Activated T-helper 2 cell treated with anti-CD3 and anti-CD28 coated beads, Interferon-gamma antibody, Interleukin-2, Interleukin-4, amounts not matched to agents 10 μg/mL and 5 μg/mL and 100 μg/mL, durations not matched to agents 14 hours and 24 hours and 36 hours (primary cell): ENCODE data around the gene YEATS4. TPM values are rescaled to one million over a fixed set of nuclear protein-coding genes. Genes with fewer than 3 reads are reported as not detected.
A peak's percentile ranks its signal among the peaks of the same experiment; 100 is the strongest.

Source experiments
- DNase-seq: peaks from one replicate; pipeline ENCODE4 v3.0.0; 2021; ENCODE audit warnings: low spot score
- H3K27ac Mint-ChIP-seq: one replicate; pipeline ENCODE4 v1.8.0; 2021; ENCODE audit warnings: mixed read lengths
- H3K27me3 Mint-ChIP-seq: one replicate; pipeline ENCODE4 v1.8.0; 2021; ENCODE audit warnings: low read depth, mixed read lengths
- H3K36me3 Mint-ChIP-seq: one replicate; pipeline ENCODE4 v1.8.0; 2021; ENCODE audit warnings: low read depth, mixed read lengths
- H3K4me1 Mint-ChIP-seq: one replicate; pipeline ENCODE4 v1.8.0; 2021; ENCODE audit warnings: low read depth, mixed read lengths
- H3K4me3 Mint-ChIP-seq: one replicate; pipeline ENCODE4 v1.8.0; 2021; ENCODE audit warnings: low read depth, mild to moderate bottlenecking, moderate library complexity, mixed read lengths
- H3K9me3 Mint-ChIP-seq: one replicate; pipeline ENCODE4 v1.8.0; 2021; ENCODE audit warnings: mixed read lengths
- intact Hi-C: fragments of 100-400 bp; cut with micrococcal nuclease; formaldehyde crosslinking; loops from one replicate; pipeline ENCODE4 v1.15.1; 2023
- total RNA-seq: library from RNA; stranded (reverse); gene quantifications from 2 replicates; pipeline ENCODE4 v1.2.3, GENCODE V29; 2022

Gene YEATS4
- total RNA-seq, 1 donor from 2014 or later: 39.0 TPM

- Mint-ChIP-seq H3K4me3 (no peak overlapping the region), H3K4me1 (peaks cover 4% of the 10 kb centered on the region), H3K27me3 (peaks cover 13% of the 10 kb centered on the region), H3K36me3 (no peaks in the 10 kb centered on the region), H3K27ac (no peak overlapping the region), H3K9me3 (no peaks in the 10 kb centered on the region)
- DNase-seq: no peak
- intact Hi-C loops: no loop called here
These were observed 13.8 kb upstream of the YEATS4 start for GRCh38 chr12:69345742-69346141.

GRCh38 chr12:69348162-69348938 lies 11.2 kb upstream of the YEATS4 start, which contains the start of gene LYZ:
TSS of gene LYZ (plus strand) at chr12:69348381. CDS start at chr12:69348409, 28 bp downstream.
- H3K27ac Mint-ChIP-seq: no peak within 1 kb of the TSS
- no peak within 1 kb of the TSS for H3K4me3 Mint-ChIP-seq
- H3K27me3 Mint-ChIP-seq: peaks cover 15% of the 10 kb centered on the region
- peaks cover 4% of the 10 kb centered on the region for H3K4me1 Mint-ChIP-seq
- intact Hi-C loops: no loop called here
- DNase-seq: no peak
- H3K9me3 Mint-ChIP-seq: no peaks in the 10 kb centered on the region
- H3K36me3 Mint-ChIP-seq: no peaks in the 10 kb centered on the region

GRCh38 chr12:69350002-69350626 lies 9.4 kb upstream of the YEATS4 start:
- Mint-ChIP-seq H3K4me3 (no peak overlapping the region), H3K27ac (no peak overlapping the region), H3K4me1 (peaks cover 4% of the 10 kb centered on the region), H3K36me3 (no peaks in the 10 kb centered on the region), H3K27me3 (peaks cover 23% of the 10 kb centered on the region), H3K9me3 (no peaks in the 10 kb centered on the region)
- intact Hi-C loops: no loop called here
- DNase-seq: no peak

GRCh38 chr12:69350777-69351176 lies 8.8 kb upstream of the YEATS4 start:
- no peak for DNase-seq
- H3K27ac Mint-ChIP-seq: no peak overlapping the region
- intact Hi-C loops: no loop called here
- no peaks in the 10 kb centered on the region for H3K36me3 Mint-ChIP-seq
- H3K4me3 Mint-ChIP-seq: no peak overlapping the region
- peaks cover 23% of the 10 kb centered on the region for H3K27me3 Mint-ChIP-seq
- no peaks in the 10 kb centered on the region for H3K9me3 Mint-ChIP-seq
- H3K4me1 Mint-ChIP-seq: peaks cover 4% of the 10 kb centered on the region

GRCh38 chr12:69351462-69352236 lies 7.9 kb upstream of the YEATS4 start:
- no peaks in the 10 kb centered on the region for H3K9me3 Mint-ChIP-seq

GRCh38 chr12:69352904-69353303 lies 6.6 kb upstream of the YEATS4 start:
- DNase-seq: no peak
- Mint-ChIP-seq H3K27ac (no peak overlapping the region), H3K27me3 (peaks cover 23% of the 10 kb centered on the region), H3K4me3 (no peak overlapping the region), H3K4me1 (peaks cover 6% of the 10 kb centered on the region), H3K9me3 (no peaks in the 10 kb centered on the region), H3K36me3 (no peaks in the 10 kb centered on the region)
- intact Hi-C loops: no loop called here

More at GRCh38 chr12:69351462-69352236, 7.9 kb upstream of the YEATS4 start:
- Mint-ChIP-seq H3K27ac (no peak overlapping the region), H3K4me3 (no peak overlapping the region), H3K27me3 (peaks cover 23% of the 10 kb centered on the region), H3K4me1 (peaks cover 4% of the 10 kb centered on the region), H3K36me3 (no peaks in the 10 kb centered on the region)
- no peak for DNase-seq
- intact Hi-C loops: no loop called here

GRCh38 chr12:69354172-69354555 lies 5.4 kb upstream of the YEATS4 start:
- intact Hi-C loops: no loop called here
- Mint-ChIP-seq H3K4me3 (no peak overlapping the region), H3K9me3 (no peaks in the 10 kb centered on the region), H3K36me3 (no peaks in the 10 kb centered on the region), H3K4me1 (peaks cover 8% of the 10 kb centered on the region), H3K27me3 (peaks cover 17% of the 10 kb centered on the region), H3K27ac (no peak overlapping the region)
- DNase-seq: no peak

- Mint-ChIP-seq H3K36me3 (no peaks in the 10 kb centered on the region), H3K4me3 (no peak overlapping the region), H3K27me3 (peaks cover 16% of the 10 kb centered on the region), H3K27ac (no peak overlapping the region), H3K9me3 (no peaks in the 10 kb centered on the region), H3K4me1 (peaks cover 12% of the 10 kb centered on the region)
- intact Hi-C loops: loop anchor here (5.0 kb wide), 2 partner anchors 112 to 383 kb away; partner anchors contain the start of gene RAB3IP
- DNase-seq: no peak
These were observed 4.9 kb upstream of the YEATS4 start for GRCh38 chr12:69354556-69355187.

GRCh38 chr12:69355363-69356028 lies 4.0 kb upstream of the YEATS4 start:
- H3K27me3 Mint-ChIP-seq: peaks cover 13% of the 10 kb centered on the region
- H3K36me3 Mint-ChIP-seq: peaks cover 4% of the 10 kb centered on the region
- H3K4me3 Mint-ChIP-seq: no peak overlapping the region
- H3K9me3 Mint-ChIP-seq: no peaks in the 10 kb centered on the region
- intact Hi-C loops: loop anchor here (2.0 to 5.0 kb wide), 3 partner anchors 59 to 382 kb away; partner anchors contain the start of gene RAB3IP
- H3K27ac Mint-ChIP-seq: no peak overlapping the region
- no peak for DNase-seq
- H3K4me1 Mint-ChIP-seq: peaks cover 16% of the 10 kb centered on the region

GRCh38 chr12:69360348-69360672 lies 767 bp downstream of the YEATS4 start:
- Mint-ChIP-seq H3K27ac (peak overlapping the region; percentile 97), H3K9me3 (no peaks in the 10 kb centered on the region), H3K4me1 (peaks cover 30% of the 10 kb centered on the region), H3K27me3 (no peaks in the 10 kb centered on the region), H3K36me3 (peaks cover 23% of the 10 kb centered on the region), H3K4me3 (peak overlapping the region; percentile 84)
- no peak for DNase-seq
- intact Hi-C loops: loop anchor here (1.0 kb wide), 1 partner anchor 108 kb away; no protein-coding TSS in a partner anchor

- peaks cover 58% of the 10 kb centered on the region for H3K36me3 Mint-ChIP-seq
- no peaks in the 10 kb centered on the region for H3K9me3 Mint-ChIP-seq
These were observed 7.3 kb downstream of the YEATS4 start for GRCh38 chr12:69366796-69367195.

GRCh38 chr12:69368171-69368570 lies 8.6 kb downstream of the YEATS4 start:
- intact Hi-C loops: no loop called here
- H3K9me3 Mint-ChIP-seq: peaks cover 3% of the 10 kb centered on the region
- no peak for DNase-seq
- H3K27ac Mint-ChIP-seq: no peak overlapping the region
- H3K4me3 Mint-ChIP-seq: no peak overlapping the region
- peaks cover 67% of the 10 kb centered on the region for H3K36me3 Mint-ChIP-seq
- no peaks in the 10 kb centered on the region for H3K27me3 Mint-ChIP-seq
- peaks cover 30% of the 10 kb centered on the region for H3K4me1 Mint-ChIP-seq

More at GRCh38 chr12:69366796-69367195, 7.3 kb downstream of the YEATS4 start:
- Mint-ChIP-seq H3K27me3 (no peaks in the 10 kb centered on the region), H3K27ac (no peak overlapping the region), H3K4me3 (no peak overlapping the region), H3K4me1 (peaks cover 31% of the 10 kb centered on the region)
- intact Hi-C loops: no loop called here
- no peak for DNase-seq
